HEK293 (cell line): Measurements from ENCODE around the gene GSC2.
A peak's percentile ranks its signal among the peaks of the same experiment; 100 is the strongest.

ENCODE experiments used
- CTCF ChIA-PET: fragments of 350-600 bp; formaldehyde crosslinking; extraction: SDS; loops from one replicate; lab custom pipeline; 2021; ENCODE audit warnings: antibody characterized with exemption; lab: Yijun Ruan, JAX
- POLR2A ChIA-PET: fragments of 300-600 bp; formaldehyde crosslinking; extraction: SDS; loops from one replicate; lab custom pipeline; 2020; ENCODE audit warnings: antibody characterized with exemption, inconsistent platforms; lab: Yijun Ruan, JAX
- H3K27ac ChIP-seq: fragments of 200-500 bp; sonication (Bioruptor generic); 2 replicates; pipeline ENCODE4 v1.5.1; 2014; ENCODE audit warnings: low read depth, low read length, control low read depth, inconsistent platforms; ENCODE audit errors: extremely low read depth
- H3K36me3 ChIP-seq, 2 experiments: fragments of 200-500 bp in 1 of 2; sonication (Bioruptor generic) in 1 of 2; 1 replicate in 1 of 2; 2 replicates in 1 of 2; pipeline ENCODE4 v1.5.1; 2014 to 2017; ENCODE audit warnings: inconsistent platforms in 2 of 2, low read length in 2 of 2; ENCODE audit not compliant: control insufficient read depth in 2 of 2, insufficient read depth in 1 of 2
- H3K4me1 ChIP-seq: fragments of 200-500 bp; sonication (Bioruptor generic); 2 replicates; pipeline ENCODE4 v1.5.1; 2014; ENCODE audit warnings: mild to moderate bottlenecking, low read length, inconsistent platforms; ENCODE audit not compliant: control insufficient read depth, insufficient read depth
- H3K4me3 ChIP-seq: 2 replicates; pipeline ENCODE4 v1.5.1; 2011; ENCODE audit warnings: low read depth, mild to moderate bottlenecking, control low read depth, low read length, moderate library complexity
- H3K9me3 ChIP-seq: fragments of 200-500 bp; sonication (Bioruptor generic); 2 replicates; pipeline ENCODE4 v1.5.1; 2014; ENCODE audit warnings: low read depth, low read length, inconsistent platforms; ENCODE audit not compliant: control insufficient read depth, insufficient read depth
- CTCF ChIP-seq: fragments of 450-650 bp; formaldehyde crosslinking; IDR thresholded peaks from 2 replicates; pipeline ENCODE4 v1.5.1; 2016; ENCODE audit warnings: missing biosample characterization, missing genetic modification characterization
- HOXC10 ChIP-seq: sonication (generic); formaldehyde crosslinking; IDR thresholded peaks from 2 replicates; pipeline ENCODE4 v1.8.1; 2023; ENCODE audit warnings: mild to moderate bottlenecking, missing genetic modification reagents
- REST ChIP-seq: fragments of 450-650 bp; formaldehyde crosslinking; IDR thresholded peaks from 2 replicates; pipeline ENCODE4 v1.5.1; 2016; ENCODE audit warnings: missing biosample characterization, missing genetic modification characterization
- TRIM28 ChIP-seq: IDR thresholded peaks from 2 replicates; pipeline ENCODE4 v1.6.1; 2011; ENCODE audit warnings: low read length, control low read depth, borderline replicate concordance
- YY1 ChIP-seq: fragments of 450-650 bp; formaldehyde crosslinking; IDR thresholded peaks from 2 replicates; pipeline ENCODE4 v1.5.1; 2018; ENCODE audit warnings: missing biosample characterization, missing genetic modification characterization
- YY2 ChIP-seq: fragments of 450-650 bp; formaldehyde crosslinking; IDR thresholded peaks from 2 replicates; pipeline ENCODE4 v1.5.1; 2016; ENCODE audit warnings: missing biosample characterization, missing genetic modification characterization
- ZBTB17 ChIP-seq: fragments of 450-650 bp; formaldehyde crosslinking; IDR thresholded peaks from 2 replicates; pipeline ENCODE4 v1.5.1; 2016; ENCODE audit warnings: missing biosample characterization, missing genetic modification characterization
- ZBTB48 ChIP-seq: fragments of 450-650 bp; formaldehyde crosslinking; IDR thresholded peaks from 2 replicates; pipeline ENCODE4 v1.5.1; 2016; ENCODE audit warnings: missing biosample characterization, missing genetic modification characterization
- ZEB2 ChIP-seq: fragments of 450-650 bp; formaldehyde crosslinking; IDR thresholded peaks from 2 replicates; pipeline ENCODE4 v1.5.1; 2016; ENCODE audit warnings: missing biosample characterization, missing genetic modification characterization
- ZNF112 ChIP-seq: fragments of 450-650 bp; formaldehyde crosslinking; IDR thresholded peaks from 2 replicates; pipeline ENCODE4 v1.5.0; 2017; ENCODE audit warnings: missing biosample characterization, missing genetic modification characterization
- ZNF114 ChIP-seq: fragments of 450-650 bp; formaldehyde crosslinking; IDR thresholded peaks from 2 replicates; pipeline ENCODE4 v1.5.0; 2017; ENCODE audit warnings: missing biosample characterization, missing genetic modification characterization
- ZNF121 ChIP-seq: fragments of 450-650 bp; formaldehyde crosslinking; IDR thresholded peaks from 2 replicates; pipeline ENCODE4 v1.5.1; 2016; ENCODE audit warnings: missing biosample characterization, missing genetic modification characterization
- ZNF239 ChIP-seq: fragments of 450-650 bp; formaldehyde crosslinking; IDR thresholded peaks from 2 replicates; pipeline ENCODE4 v1.5.1; 2016; ENCODE audit warnings: missing biosample characterization, missing genetic modification characterization
- ZNF350 ChIP-seq: fragments of 450-650 bp; formaldehyde crosslinking; IDR thresholded peaks from 2 replicates; pipeline ENCODE4 v1.5.0; 2017; ENCODE audit warnings: missing biosample characterization, mild to moderate bottlenecking, missing genetic modification characterization
- ZNF391 ChIP-seq: fragments of 450-650 bp; formaldehyde crosslinking; IDR thresholded peaks from 2 replicates; pipeline ENCODE4 v1.5.1; 2016; ENCODE audit warnings: low read depth, missing biosample characterization, missing genetic modification characterization, borderline replicate concordance
- ZNF501 ChIP-seq: fragments of 450-650 bp; formaldehyde crosslinking; IDR thresholded peaks from 2 replicates; pipeline ENCODE4 v1.5.1; 2016; ENCODE audit warnings: missing biosample characterization, missing genetic modification characterization
- ZNF843 ChIP-seq: fragments of 450-650 bp; formaldehyde crosslinking; IDR thresholded peaks from 2 replicates; pipeline ENCODE4 v1.5.1; 2016; ENCODE audit warnings: missing biosample characterization, missing genetic modification characterization

The GSC2 gene

GRCh38 chr22:19168088-19168890 is 18.2 kb upstream of the GSC2 start:
- Histone ChIP-seq H3K27ac (no peak overlapping the region), H3K4me3 (no peak overlapping the region), H3K4me1 (no peaks in the 10 kb centered on the region), H3K9me3 (no peaks in the 10 kb centered on the region), H3K36me3 (peaks cover 0 to 5% of the 10 kb centered on the region in 2 experiments; a peak in 1 of 3 replicates)
- CTCF ChIA-PET: interaction anchor here (0.7 to 1.2 kb wide), 5 partner anchors 10 to 276 kb away, joined by 3 read pairs; no protein-coding TSS in a partner anchor
- no peak for TF ChIP-seq ZBTB17 (tag by site-specific recombination)
- TF ChIP-seq CTCF (tag by site-specific recombination): peak; percentile 68
- peak; percentile 99 for TF ChIP-seq ZEB2 (tag by site-specific recombination)
- POLR2A ChIA-PET: interaction anchor here (0.7 to 1.5 kb wide), 2 partner anchors 24 to 254 kb away, joined by 3 to 9 read pairs; partner anchors contain the start of gene ESS2

GRCh38 chr22:19167106-19167869 is 17.2 kb upstream of the GSC2 start:
- POLR2A ChIA-PET: interaction anchor here (1.5 to 1.6 kb wide), 2 partner anchors 11 to 23 kb away, joined by 5 to 9 read pairs; partner anchors contain the start of genes ESS2 and SLC25A1
- CTCF ChIA-PET: interaction anchor here (0.6 to 1.6 kb wide), 2 partner anchors 12 to 145 kb away, joined by 3 to 4 read pairs; partner anchors contain the start of gene SLC25A1
- Histone ChIP-seq H3K4me3 (no peak overlapping the region), H3K4me1 (no peaks in the 10 kb centered on the region), H3K9me3 (no peaks in the 10 kb centered on the region), H3K27ac (no peak overlapping the region), H3K36me3 (no peaks in the 10 kb centered on the region)
- TF ChIP-seq ZNF121 (tag by site-specific recombination) (peak; percentile 87), ZNF501 (tag by site-specific recombination) (no peak)

GRCh38 chr22:19166421-19166820 is 16.3 kb upstream of the GSC2 start:
- Histone ChIP-seq H3K36me3 (no peaks in the 10 kb centered on the region), H3K4me3 (no peak overlapping the region)
- TF ChIP-seq ZNF843 (tag by site-specific recombination) (no peak), HOXC10 (CRISPR knock-in tag) (no peak), ZNF350 (tag by site-specific recombination) (no peak), ZNF239 (tag by site-specific recombination) (no peak), YY2 (tag by site-specific recombination) (no peak), ZNF391 (tag by site-specific recombination) (no peak), ZNF114 (tag by site-specific recombination) (no peak), ZNF121 (tag by site-specific recombination) (no peak), TRIM28 (no peak), ZNF112 (no peak), YY1 (no peak), REST (no peak), ZBTB48 (tag by site-specific recombination) (no peak)
- TF ChIP-seq, all 188 proteins: peak for 0
- Histone ChIP-seq H3K27ac (no peak overlapping the region), H3K4me1 (no peaks in the 10 kb centered on the region), H3K9me3 (no peaks in the 10 kb centered on the region)
- ChIA-PET POLR2A (interaction anchor here (1.5 to 1.6 kb wide), 2 partner anchors 12 to 22 kb away, joined by 5 to 9 read pairs; partner anchors contain the start of genes ESS2 and SLC25A1), CTCF (interaction anchor here (0.7 to 1.6 kb wide), 2 partner anchors 13 to 38 kb away, joined by 3 to 4 read pairs; partner anchors contain the start of gene SLC25A1)
